Heart right ventricle (tissue), 16 donors: ENCODE measurements around the gene KRT34. TPM values are rescaled to one million over a fixed set of nuclear protein-coding genes. Genes with fewer than 3 reads are reported as not detected.

ENCODE experiments used
- ATAC-seq, 8 donors: fragments of 200-7000 bp; cut with Tn5 transposase; one replicate each; pipeline ENCODE4 v1.9.1; 2020; ENCODE audit warnings: mild to moderate bottlenecking in 8 of 8, moderate library complexity in 8 of 8, moderate number of reproducible peaks in 1 of 8
- DNase-seq, 2 donors: peaks; one replicate each; pipeline ENCODE4 v3.0.0-alpha.2; 2020
- H3K27ac ChIP-seq, 10 donors: fragments of 200-600 bp; sonication (generic) in 2 of 10; one replicate each; pipeline versions ENCODE4 v1.5.0 to v1.8.0; 2020 to 2022; ENCODE audit warnings: mild to moderate bottlenecking in 3 of 10
- H3K27me3 ChIP-seq, 7 donors: fragments of 200-600 bp; one replicate each; pipeline ENCODE4 v1.8.0; 2021 to 2022; ENCODE audit warnings: mild to moderate bottlenecking in 2 of 7
- H3K36me3 ChIP-seq, 9 donors: fragments of 200-600 bp; sonication (generic) in 1 of 9; one replicate each; pipeline versions ENCODE4 v1.5.0 to v1.8.0; 2020 to 2022; ENCODE audit warnings: mild to moderate bottlenecking in 2 of 9
- H3K4me1 ChIP-seq, 9 donors: fragments of 200-600 bp; sonication (generic) in 1 of 9; one replicate each; pipeline versions ENCODE4 v1.5.0 to v1.8.0; 2020 to 2022; ENCODE audit warnings: mild to moderate bottlenecking in 4 of 9
- H3K4me3 ChIP-seq, 10 donors: fragments of 200-600 bp; sonication (generic) in 2 of 10; one replicate each; pipeline versions ENCODE4 v1.5.0 to v1.8.0; 2020 to 2022; ENCODE audit warnings: mild to moderate bottlenecking in 7 of 10, moderate library complexity in 2 of 10
- H3K9me3 ChIP-seq, 11 donors: fragments of 200-600 bp in 10 of 11; sonication (generic) in 2 of 11; one replicate each; pipeline versions ENCODE4 v1.5.0 to v1.8.0; 2013 to 2022; ENCODE audit warnings: mild to moderate bottlenecking in 2 of 11, control low read depth in 1 of 11, moderate library complexity in 1 of 11
- WGBS, 2 donors: extraction: QIAGEN DNeasy Blood & Tissue Kit; methylation state at CpG; one replicate each; pipeline ENCODE4 v1.1.7; 2013; ENCODE audit warnings: inconsistent platforms in 1 of 2; 5-methylcytosine and 5-hydroxymethylcytosine counted together
- intact Hi-C, 10 donors: fragments of 100-400 bp; cut with DNase I; formaldehyde crosslinking; loops; one replicate each; pipeline versions ENCODE4 v1.11.1 to v1.14.2; 2022
- polyA plus RNA-seq, 2 donors: library from polyadenylated mRNA; stranded (reverse); fragments of 200-250 nt; gene quantifications; one replicate each; pipeline ENCODE4 v1.2.3, GENCODE V29; 2013
- total RNA-seq, 10 donors: library from RNA; stranded (reverse); fragmentation: NEBNext Ultra II Directional in 3 of 10; extraction: Animal tissue kit (Norgen Biotek cat#: 25700) in 3 of 10; gene quantifications; one replicate each; pipeline versions ENCODE4 v1.2.1 to v1.2.4, GENCODE V29; 2021 to 2023
- TF ChIP-seq, protein P1 (sequence below), 9 donors: fragments of 200-600 bp; sonication (generic) in 2 of 9; IDR thresholded peaks; one replicate each; pipeline versions ENCODE4 v1.5.0 to v1.8.0; 2021 to 2022; ENCODE audit warnings: antibody characterized with exemption in 9 of 9, mild to moderate bottlenecking in 5 of 9, moderate library complexity in 1 of 9
- donor health status: Arrhythmogenic right ventricular cardiomyopathy.
- donor health status: ischemic (EF 13 %, LVEDD 7.1; RV severe dilation, severe dysfunction).
- donor health status: healthy with polysubstance abuse.
- donor health status: DM: no; HTN: yes; CAD: no.
- donor health status: DM: no; HTN: no; CAD: no.
- donor health status: ischemic (EF 25% LVEDD 6.9; RV normal size, moderate dysfunction).
- donor health status: ischemic (EF 25% LVEDD 5.7; RV mildly dilated, moderate dysfunction).
- donor health status: healthy.
- donor health status: DM: yes; HTN: yes; CAD: no.
- donor health status: Ischemic cardiomyopathy.
- donor health status: ischemic (EF 35%, LVEDD 5.7; RV mildly dilated, moderate dysfunction).
- donor health status: nonischemic (EF 11% LVEDD 7.7; RV severe dilation, severe dysfunction).
- donor health status: DM: yes; HTN: yes; CAD: no.
- donor health status: PGD.
- donor health status: ischemic (EF 29% LVEDD 5.4; RV normal size, mild dysfunction).
- donor health status: nonischemic (EF 23%, LVEDD 6.1; RV moderate dilation, normal function).

Gene KRT34
- total and polyA plus RNA-seq, 12 donors = not detected

DNA sequence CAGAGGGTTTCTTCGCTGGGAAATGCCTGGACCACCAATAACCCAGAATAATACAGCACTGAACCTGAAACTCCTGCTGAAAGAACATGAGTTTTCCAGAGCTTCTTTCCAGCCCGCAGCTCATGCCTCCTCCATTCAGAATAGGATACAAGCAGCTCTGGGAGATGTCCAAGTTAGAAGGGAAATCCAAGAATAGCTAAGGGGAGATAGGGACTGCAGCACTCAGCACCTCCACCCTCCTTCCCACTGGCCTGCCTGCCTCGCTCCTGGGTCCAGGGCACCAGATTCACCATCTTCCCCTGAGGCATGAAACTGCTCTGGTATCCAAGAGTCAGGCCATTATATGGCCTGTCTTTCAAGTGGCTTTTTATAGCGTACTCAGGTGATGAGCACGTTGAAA is 11.2 kb upstream of the KRT34 start:
- H3K4me1 ChIP-seq = peaks cover 0 to 16% (median 12%) of the 10 kb centered on the region in 9 donors
- no peaks in the 10 kb centered on the region for H3K9me3 ChIP-seq
- TF ChIP-seq, protein P1, sequence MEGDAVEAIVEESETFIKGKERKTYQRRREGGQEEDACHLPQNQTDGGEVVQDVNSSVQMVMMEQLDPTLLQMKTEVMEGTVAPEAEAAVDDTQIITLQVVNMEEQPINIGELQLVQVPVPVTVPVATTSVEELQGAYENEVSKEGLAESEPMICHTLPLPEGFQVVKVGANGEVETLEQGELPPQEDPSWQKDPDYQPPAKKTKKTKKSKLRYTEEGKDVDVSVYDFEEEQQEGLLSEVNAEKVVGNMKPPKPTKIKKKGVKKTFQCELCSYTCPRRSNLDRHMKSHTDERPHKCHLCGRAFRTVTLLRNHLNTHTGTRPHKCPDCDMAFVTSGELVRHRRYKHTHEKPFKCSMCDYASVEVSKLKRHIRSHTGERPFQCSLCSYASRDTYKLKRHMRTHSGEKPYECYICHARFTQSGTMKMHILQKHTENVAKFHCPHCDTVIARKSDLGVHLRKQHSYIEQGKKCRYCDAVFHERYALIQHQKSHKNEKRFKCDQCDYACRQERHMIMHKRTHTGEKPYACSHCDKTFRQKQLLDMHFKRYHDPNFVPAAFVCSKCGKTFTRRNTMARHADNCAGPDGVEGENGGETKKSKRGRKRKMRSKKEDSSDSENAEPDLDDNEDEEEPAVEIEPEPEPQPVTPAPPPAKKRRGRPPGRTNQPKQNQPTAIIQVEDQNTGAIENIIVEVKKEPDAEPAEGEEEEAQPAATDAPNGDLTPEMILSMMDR (IDR thresholded peaks at IDR 0.05) = no peak
- intact Hi-C loops = loop anchor here in 1 of 10 donors (10.0 kb wide), 1 partner anchor 62 kb away; no protein-coding TSS in a partner anchor
- peak overlapping the region in 1 of 10 donors; percentile 22 for H3K27ac ChIP-seq
- no peak overlapping the region for H3K4me3 ChIP-seq
- H3K27me3 ChIP-seq = peaks cover 0 to 18% (median 0%) of the 10 kb centered on the region in 7 donors
- DNase-seq (peak; percentile 29 to 35), ATAC-seq (peak; percentile 75 to 97 (median 92))
- WGBS, 2 donors = 22 to 33% methylated on average over 5 of the region's 5 CpGs
- H3K36me3 ChIP-seq = no peaks in the 10 kb centered on the region

DNA sequence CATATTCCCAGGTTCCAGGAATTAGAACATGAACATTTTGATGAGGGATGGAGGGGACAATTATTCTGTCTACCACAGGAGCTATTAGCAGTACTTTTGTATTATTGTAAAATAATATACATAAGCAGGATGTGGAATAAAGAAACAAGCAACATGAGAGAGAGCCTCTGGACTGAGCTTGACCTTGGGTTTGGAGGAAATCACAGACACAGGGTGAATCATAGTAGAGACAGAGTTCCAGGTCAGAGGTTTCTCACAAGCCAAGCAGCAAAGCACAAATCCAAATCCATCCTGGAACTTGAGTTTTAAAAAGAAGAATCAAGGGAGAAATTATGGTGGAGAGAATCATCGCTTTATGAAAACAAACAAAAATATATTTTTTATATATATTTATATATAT is 10.2 kb upstream of the KRT34 start:
- H3K4me1 ChIP-seq = peaks cover 0 to 16% (median 12%) of the 10 kb centered on the region in 9 donors
- H3K36me3 ChIP-seq = no peaks in the 10 kb centered on the region
- peaks cover 0 to 7% (median under 1%) of the 10 kb centered on the region in 11 donors for H3K9me3 ChIP-seq
- intact Hi-C loops = loop anchor here in 1 of 10 donors (10.0 kb wide), 1 partner anchor 63 kb away; no protein-coding TSS in a partner anchor
- H3K4me3 ChIP-seq = no peak overlapping the region
- TF ChIP-seq, protein P1 (IDR thresholded peaks at IDR 0.05) = no peak
- ATAC-seq (no peak), DNase-seq (no peak)
- WGBS, 2 donors = 91 to 93% methylated on average over 1 of the region's 1 CpG
- no peak overlapping the region for H3K27ac ChIP-seq
- peaks cover 0 to 16% (median 0%) of the 10 kb centered on the region in 7 donors for H3K27me3 ChIP-seq

DNA sequence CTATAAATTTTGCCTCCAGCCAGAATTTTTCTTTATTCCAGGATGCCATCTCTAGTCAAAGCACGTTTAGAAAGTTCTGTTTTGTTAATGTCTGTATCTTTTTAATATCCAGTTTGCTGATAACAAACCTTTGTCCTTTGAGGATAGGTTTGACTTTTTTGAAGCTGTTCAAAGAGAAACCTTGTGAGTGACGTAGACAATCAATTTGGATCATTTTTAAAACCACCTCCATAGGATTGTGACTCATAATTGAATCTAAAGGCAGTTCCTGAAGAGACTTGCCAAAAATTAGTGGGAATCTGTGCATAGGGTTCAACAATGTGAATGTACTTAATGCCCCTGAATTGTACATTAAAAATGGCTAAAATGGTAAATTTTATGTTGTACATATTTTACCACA is 9.4 kb upstream of the KRT34 start:
- WGBS, 2 donors = 61 to 72% methylated on average over 2 of the region's 2 CpGs
- H3K27ac ChIP-seq = no peak overlapping the region
- DNase-seq (no peak), ATAC-seq (no peak)
- H3K4me3 ChIP-seq = no peak overlapping the region
- H3K9me3 ChIP-seq = peaks cover 0 to 14% (median 8%) of the 10 kb centered on the region in 11 donors
- peaks cover 0 to 16% (median 0%) of the 10 kb centered on the region in 7 donors for H3K27me3 ChIP-seq
- intact Hi-C loops = loop anchor here in 1 of 10 donors (10.0 kb wide), 1 partner anchor 63 kb away; no protein-coding TSS in a partner anchor
- TF ChIP-seq, protein P1 (IDR thresholded peaks at IDR 0.05) = no peak
- no peaks in the 10 kb centered on the region for H3K36me3 ChIP-seq
- peaks cover 0 to 16% (median 12%) of the 10 kb centered on the region in 9 donors for H3K4me1 ChIP-seq

DNA sequence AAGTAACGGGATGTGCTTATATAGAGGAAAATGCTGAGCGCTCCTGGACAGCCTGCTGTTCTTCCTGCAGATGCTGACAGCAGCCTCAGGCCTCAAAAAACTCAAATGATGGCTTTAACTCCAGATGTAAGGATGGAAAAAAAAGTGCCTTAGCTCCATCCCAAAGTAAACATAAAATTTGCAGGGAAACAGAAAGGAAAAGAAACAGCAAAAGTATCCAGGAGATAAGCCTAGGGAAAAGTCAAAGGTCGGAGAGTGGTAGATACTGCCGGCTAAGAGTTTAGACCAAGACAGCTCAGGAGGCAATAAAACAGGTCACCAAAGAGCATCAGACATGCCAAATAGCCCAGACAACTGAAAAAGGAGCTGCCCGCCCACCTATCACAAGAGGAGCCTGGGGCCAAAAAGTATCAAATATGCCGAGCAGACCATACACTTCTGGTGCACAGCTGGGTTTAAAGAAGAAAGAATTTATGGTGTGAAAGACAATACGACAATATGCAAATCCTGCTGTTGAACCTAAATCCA is 8.4 kb upstream of the KRT34 start:
- TF ChIP-seq, protein P1 (IDR thresholded peaks at IDR 0.05) = no peak
- ATAC-seq (no peak), DNase-seq (no peak)
- Histone ChIP-seq H3K36me3 (no peaks in the 10 kb centered on the region), H3K27ac (no peak overlapping the region), H3K9me3 (peaks cover 0 to 24% (median 14%) of the 10 kb centered on the region in 11 donors), H3K4me3 (no peak overlapping the region), H3K27me3 (peaks cover 0 to 17% (median 0%) of the 10 kb centered on the region in 7 donors), H3K4me1 (peaks cover 0 to 16% (median 12%) of the 10 kb centered on the region in 9 donors)
- intact Hi-C loops = loop anchor here in 1 of 10 donors (10.0 kb wide), 1 partner anchor 64 kb away; no protein-coding TSS in a partner anchor
- 61 to 62% methylated on average over 7 of the region's 7 CpGs for WGBS, 2 donors
